Endothelial cell of umbilical vein (primary cell): ENCODE data around the gene OR10D3. TPM values are rescaled to one million over a fixed set of nuclear protein-coding genes. Genes with fewer than 3 reads are reported as not detected.

Experiments used
- BruUV-seq: library from RNA; stranded (reverse); fragments of 400-500 nt; replicated peaks from 2 replicates; lab custom pipeline; 2021; lab: Mats Ljungman, UMichigan
- CTCF ChIA-PET: fragments of 300-600, 350-600 bp; sonication (Branson Sonifier 250); formaldehyde crosslinking; loops from one replicate; lab custom pipeline; 2021; ENCODE audit warnings: antibody characterized with exemption, inconsistent platforms; lab: Charles Lee
- POLR2A ChIA-PET: fragments of 300-600, 350-600 bp; sonication (Branson Sonifier 250); formaldehyde crosslinking; loops from one replicate; lab custom pipeline; 2021; ENCODE audit warnings: antibody characterized with exemption, inconsistent platforms; lab: Charles Lee
- DNase-seq: peaks from one replicate; pipeline ENCODE4 v3.0.0-alpha.2; 2011; ENCODE audit warnings: low read depth, low spot score
- FAIRE-seq: peaks from 2 replicates; lab custom pipeline; 2011; peaks lifted over from hg19 to GRCh38; lab: Jason Lieb, UNC
- H2AFZ ChIP-seq: 2 replicates; pipeline ENCODE4 v1.6.0; 2012; ENCODE audit warnings: low read depth, low read length, control low read depth, inconsistent platforms
- H3K27ac ChIP-seq: 2 replicates; pipeline ENCODE4 v1.5.1; 2011; ENCODE audit warnings: low read depth, mild to moderate bottlenecking, control low read depth, low read length, moderate library complexity; ENCODE audit not compliant: insufficient read depth
- H3K27me3 ChIP-seq, 2 experiments: 2 replicates each; pipeline versions ENCODE4 v1.6.0 to v1.6.1; 2011; ENCODE audit warnings: low read length in 2 of 2, mixed read lengths in 1 of 2; ENCODE audit not compliant: control insufficient read depth in 2 of 2, insufficient read depth in 2 of 2
- H3K36me3 ChIP-seq, 2 experiments: 2 replicates in 1 of 2; 3 replicates in 1 of 2; pipeline ENCODE4 v1.5.1; 2011; ENCODE audit warnings: low read length in 2 of 2, mild to moderate bottlenecking in 1 of 2, moderate library complexity in 1 of 2; ENCODE audit not compliant: control insufficient read depth in 2 of 2, insufficient read depth in 2 of 2; ENCODE audit errors: extremely low read depth in 1 of 2
- H3K4me1 ChIP-seq: 3 replicates; pipeline ENCODE4 v1.5.1; 2011; ENCODE audit warnings: mild to moderate bottlenecking, low read length; ENCODE audit not compliant: control insufficient read depth, insufficient read depth; ENCODE audit errors: extremely low read depth
- H3K4me2 ChIP-seq: 2 replicates; pipeline ENCODE4 v1.6.1; 2011; ENCODE audit warnings: low read length, control low read depth, mixed read lengths; ENCODE audit not compliant: insufficient read depth
- H3K4me3 ChIP-seq, 3 experiments: fragments of 200-600 bp in 1 of 3; sonication (generic), shearing (Covaris generic) in 1 of 3; replicated peaks in 1 of 3; 2 replicates each; pipeline ENCODE4 v1.5.1; 2011 to 2016; ENCODE audit warnings: control low read depth in 3 of 3, low read length in 3 of 3, mild to moderate bottlenecking in 2 of 3, inconsistent platforms in 1 of 3, low read depth in 1 of 3, moderate library complexity in 1 of 3; ENCODE audit not compliant: insufficient read depth in 1 of 3
- H3K79me2 ChIP-seq: 2 replicates; pipeline ENCODE4 v1.6.0; 2012; ENCODE audit warnings: low read length, inconsistent platforms; ENCODE audit not compliant: control insufficient read depth, insufficient read depth
- H3K9ac ChIP-seq: replicated peaks from 2 replicates; pipeline ENCODE3; 2011; ENCODE audit warnings: low read length, control low read depth; ENCODE audit not compliant: insufficient read depth; ENCODE audit errors: extremely low read depth
- H3K9me1 ChIP-seq: replicated peaks from 3 replicates; pipeline ENCODE4 v1.6.0; 2011; ENCODE audit warnings: mild to moderate bottlenecking, low read length; ENCODE audit not compliant: control insufficient read depth, insufficient read depth; ENCODE audit errors: extremely low read depth
- H3K9me3 ChIP-seq: replicated peaks from 2 replicates; pipeline ENCODE4 v1.5.1; 2012; ENCODE audit warnings: low read length, inconsistent platforms; ENCODE audit not compliant: control insufficient read depth, insufficient read depth
- H4K20me1 ChIP-seq: replicated peaks from 2 replicates; pipeline ENCODE3; 2011; ENCODE audit warnings: mild to moderate bottlenecking, low read length; ENCODE audit not compliant: control insufficient read depth, insufficient read depth; ENCODE audit errors: extremely low read depth
- CTCF ChIP-seq, 2 donors: IDR thresholded peaks; 1 replicate in 1 of 2; 2 replicates in 1 of 2; pipeline ENCODE4 v1.5.1; 2011; ENCODE audit warnings: low read length in 2 of 2, mild to moderate bottlenecking in 2 of 2, moderate library complexity in 2 of 2, control low read depth in 1 of 2, inconsistent platforms in 1 of 2, low read depth in 1 of 2; ENCODE audit not compliant: insufficient read depth in 1 of 2; ENCODE audit errors: extremely low read depth in 1 of 2
- JUN ChIP-seq: IDR thresholded peaks from 2 replicates; pipeline ENCODE4 v1.6.1; 2011; ENCODE audit warnings: borderline replicate concordance, low read depth; ENCODE audit not compliant: insufficient read length, insufficient read depth
- MAX ChIP-seq: IDR thresholded peaks from 2 replicates; pipeline ENCODE4 v1.6.1; 2011; ENCODE audit not compliant: insufficient read depth, insufficient read length
- MYC ChIP-seq: IDR thresholded peaks from one replicate; pipeline ENCODE4 v1.6.1; 2011; ENCODE audit warnings: mild to moderate bottlenecking, low read depth, low read length
- POLR2AphosphoS5 ChIP-seq: IDR thresholded peaks from 2 replicates; pipeline ENCODE4 v1.6.1; 2012; ENCODE audit warnings: low read depth, mild to moderate bottlenecking, control low read depth, low read length, moderate library complexity; ENCODE audit not compliant: insufficient read depth
- dilution Hi-C: fragments of 300-500 bp; cut with MboI; formaldehyde crosslinking; loops from one replicate; pipeline ENCODE4 v1.15.0; 2019; ENCODE audit warnings: low sequenced_read_pairs; ENCODE audit not compliant: extremely low pct_ligation_motif_present
- intact Hi-C: fragments of 100-400 bp; cut with micrococcal nuclease; formaldehyde crosslinking; loops from one replicate; pipeline ENCODE4 v1.10.0; 2022
- polyA plus RNA-seq, 4 experiments: library from polyadenylated mRNA; depleted of rRNA in 3 of 4; stranded (reverse) in 3 of 4; unstranded in 1 of 4; fragments of >200 nt; gene quantifications; 2 replicates each; pipeline versions ENCODE4 v1.2.1 to v1.2.3, GENCODE V29; 2011 to 2012; ENCODE audit warnings: missing spikeins in 1 of 4
- total RNA-seq: library from RNA; stranded (reverse); gene quantifications from 2 replicates; pipeline ENCODE4 v1.2.3, GENCODE V29; 2021

OR10D3 gene
- total and polyA plus RNA-seq, 2 donors (not counting 3 experiments of a cell fraction or from before 2014, with no cell fraction given), result not detected

- TF ChIP-seq CTCF (IDR thresholded peaks at IDR 0.05; ENCODE audit: extremely low read depth in 1 of 2, insufficient read depth in 1 of 2, low read depth in 1 of 2, low read length in 2 of 2), result no peak
- peak; percentile 27 for TF ChIP-seq JUN
- TF ChIP-seq POLR2AphosphoS5, result no peak
Measured at GRCh38 chr11:124199702-124200101, 16.6 kb downstream of the OR10D3 start.

GRCh38 chr11:124200671-124201070 lies 17.5 kb downstream of the OR10D3 start:
- BruUV-seq, result no TSS peak
- no peaks in the 10 kb centered on the region for H3K4me1 ChIP-seq
- H3K9me3 ChIP-seq, result no peaks in the 10 kb centered on the region
- peaks cover 0 to 6% of the 10 kb centered on the region in 2 experiments for H3K27me3 ChIP-seq
- H3K4me3 ChIP-seq, result no peak overlapping the region
- H4K20me1 ChIP-seq, result no peaks in the 10 kb centered on the region
- no peaks in the 10 kb centered on the region for H3K79me2 ChIP-seq
- H3K4me2 ChIP-seq, result no peak overlapping the region
- ChIA-PET POLR2A (no interaction called here), CTCF (interaction anchor here (1.5 kb wide), 1 partner anchor 129 kb away, joined by 5 read pairs; no protein-coding TSS in a partner anchor)
- DNase-seq, result no peak
- dilution Hi-C loops (no loop called here), intact Hi-C loops (no loop called here)
- H3K9me1 ChIP-seq, result no peaks in the 10 kb centered on the region
- no peak overlapping the region for H3K27ac ChIP-seq
- TF ChIP-seq MYC, result no peak
- TF ChIP-seq MAX, result no peak
- no peak for TF ChIP-seq POLR2AphosphoS5
- H3K36me3 ChIP-seq, result no peaks in the 10 kb centered on the region
- no peak overlapping the region for H3K9ac ChIP-seq
- FAIRE-seq, result no peak
- no peak overlapping the region for H2AFZ ChIP-seq

More at GRCh38 chr11:124199702-124200101, 16.6 kb downstream of the OR10D3 start:
- no peaks in the 10 kb centered on the region for H3K9me3 ChIP-seq
- dilution Hi-C loops, result no loop called here
- no peaks in the 10 kb centered on the region for H3K4me1 ChIP-seq
- H4K20me1 ChIP-seq, result no peaks in the 10 kb centered on the region
- H2AFZ ChIP-seq, result no peak overlapping the region
- H3K4me2 ChIP-seq, result no peak overlapping the region
- peaks cover 0 to 6% of the 10 kb centered on the region in 2 experiments for H3K27me3 ChIP-seq
- H3K27ac ChIP-seq, result no peak overlapping the region
- no peaks in the 10 kb centered on the region for H3K9me1 ChIP-seq
- intact Hi-C loops, result loop anchor here (5.0 kb wide), 1 partner anchor 457 kb away; the partner anchor contains the start of gene ZNF202
- no peaks in the 10 kb centered on the region for H3K79me2 ChIP-seq
- FAIRE-seq (no peak), DNase-seq (no peak)
- H3K36me3 ChIP-seq, result no peaks in the 10 kb centered on the region
- ChIA-PET CTCF (interaction anchor here (13.5 kb wide), 1 partner anchor 129 kb away, joined by 363 read pairs; no protein-coding TSS in a partner anchor), POLR2A (no interaction called here)
- no peak overlapping the region for H3K9ac ChIP-seq
- no peak overlapping the region for H3K4me3 ChIP-seq
- no TSS peak for BruUV-seq
